Hematopoietic multipotent progenitor cell treated with erythropoietin and hydrocortisone succinate and interleukin-3 and kit ligand, for 4 days (in vitro differentiated cells): ENCODE data around the gene FXR1.
"Not testable (repeated sequence)": the region's sequence is repeated elsewhere in the genome, so short reads cannot be mapped to it uniquely, and the experiment has no call there.

Experiments used
- DNase-seq: peaks from one replicate; pipeline ENCODE4 v3.0.0-alpha.2; 2015

The FXR1 gene

GRCh38 chr3:180940826-180941225 is 28.4 kb downstream of the FXR1 start:
- DNase-seq: no peak

DNA sequence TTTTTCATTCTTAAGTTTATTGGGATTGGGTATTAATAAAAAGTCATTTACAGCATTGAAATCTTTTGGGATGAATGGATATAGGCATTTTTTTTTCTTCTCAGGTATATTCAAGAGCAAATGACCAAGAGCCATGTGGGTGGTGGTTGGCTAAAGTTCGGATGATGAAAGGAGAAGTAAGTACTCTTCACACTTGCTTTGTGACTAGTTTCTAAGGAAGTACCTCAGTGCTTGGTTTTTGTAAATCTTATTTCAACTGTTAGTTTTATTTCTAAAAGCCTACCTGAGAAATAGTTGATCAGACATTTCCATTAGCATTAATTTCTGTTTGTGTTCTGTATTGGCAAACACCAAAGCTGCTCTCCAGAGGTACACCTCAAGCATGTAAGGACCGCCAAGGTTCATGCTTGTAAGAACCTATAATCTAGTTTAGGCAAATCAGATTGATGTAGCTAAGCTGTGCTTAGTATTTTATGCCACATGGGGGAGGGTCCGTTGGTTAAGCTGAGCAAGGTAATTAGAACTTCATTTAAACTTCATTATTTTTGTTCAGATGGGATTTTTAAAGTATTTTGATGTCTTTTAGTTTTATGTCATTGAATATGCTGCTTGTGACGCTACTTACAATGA is 35.4 kb downstream of the FXR1 start:
- peak; percentile 15 for DNase-seq

- DNase-seq: no peak
Measured at GRCh38 chr3:180959691-180960090, 47.2 kb downstream of the FXR1 start.

DNA sequence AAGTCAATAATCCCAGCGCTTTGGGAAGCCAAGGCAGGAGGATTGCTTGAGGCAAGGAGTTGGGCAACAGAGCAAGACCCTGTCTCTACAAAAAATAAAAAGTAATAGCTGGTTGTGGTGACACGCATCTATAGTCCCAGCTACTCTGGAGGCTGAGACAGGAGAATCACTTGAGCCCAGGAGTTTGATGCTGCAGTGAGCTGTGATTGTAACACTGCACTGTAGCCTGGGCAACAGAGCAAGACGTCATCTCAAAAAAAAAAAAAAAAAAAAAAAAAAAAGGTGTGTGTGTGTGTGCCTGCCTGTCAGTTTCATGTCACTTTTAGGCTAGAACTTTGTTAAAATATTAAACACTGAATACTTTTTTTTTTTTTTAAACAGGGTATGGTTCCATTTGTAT is 48.6 kb downstream of the FXR1 start:
- DNase-seq: no peak

DNA sequence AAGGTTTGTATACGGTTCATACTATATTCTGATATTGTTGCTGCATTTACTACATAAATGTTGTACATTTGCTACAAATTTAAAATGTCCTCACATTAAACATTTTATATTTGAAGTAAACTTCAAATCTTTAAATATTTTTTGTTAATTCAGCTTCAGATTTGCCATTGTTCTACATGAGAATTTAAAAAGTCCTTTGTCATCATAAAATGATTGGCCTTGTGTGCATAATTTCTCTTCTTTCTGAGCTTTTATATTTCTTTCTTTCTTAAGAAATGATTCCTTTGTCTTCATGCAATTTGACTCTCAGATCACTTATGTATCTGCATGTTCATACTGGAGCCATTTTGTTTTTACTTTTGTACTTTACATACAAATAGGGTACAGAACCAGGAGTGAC is 49.1 kb downstream of the FXR1 start:
- no peak for DNase-seq

GRCh38 chr3:180962530-180962929 is 50.1 kb downstream of the FXR1 start:
- DNase-seq: no peak

DNA sequence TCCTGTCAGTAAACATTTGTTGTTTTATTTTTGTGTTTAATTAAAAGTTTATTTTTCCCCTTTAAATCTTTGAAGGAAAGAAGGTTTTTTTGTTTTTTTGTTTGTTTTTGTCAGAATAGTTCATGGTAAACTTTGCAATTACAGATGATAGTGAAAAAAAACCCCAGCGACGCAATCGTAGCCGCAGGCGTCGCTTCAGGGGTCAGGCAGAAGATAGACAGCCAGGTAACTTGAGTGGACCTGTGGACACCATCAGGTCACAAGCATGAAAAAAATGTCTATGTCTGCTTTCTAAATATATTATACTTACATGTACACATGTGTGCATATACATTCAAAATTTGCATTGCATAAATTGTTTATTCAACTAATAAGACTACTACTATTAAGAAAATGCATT is 58.5 kb downstream of the FXR1 start:
- DNase-seq: no peak

GRCh38 chr3:180973543-180973942 is 61.1 kb downstream of the FXR1 start:
- no peak for DNase-seq

DNA sequence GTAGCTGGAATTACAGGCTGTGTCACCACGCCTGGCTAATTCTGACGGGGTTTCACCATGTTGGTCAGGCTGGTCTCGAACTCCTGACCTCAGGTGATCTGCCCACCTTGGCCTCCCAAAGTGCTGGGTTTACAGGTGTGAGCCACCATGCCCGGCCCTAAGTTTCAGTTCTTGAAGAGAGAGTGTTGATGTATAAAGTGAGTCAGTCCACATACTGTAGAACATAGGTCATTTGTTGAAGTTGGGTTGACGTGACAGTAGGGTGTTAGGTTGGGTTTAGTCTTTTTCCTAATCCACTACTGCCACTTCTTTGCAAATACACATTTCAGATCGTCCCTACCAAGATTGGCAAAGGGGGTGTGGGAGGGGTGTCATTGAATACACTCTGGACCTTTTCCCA is 61.8 kb downstream of the FXR1 start:
- no peak for DNase-seq

DNA sequence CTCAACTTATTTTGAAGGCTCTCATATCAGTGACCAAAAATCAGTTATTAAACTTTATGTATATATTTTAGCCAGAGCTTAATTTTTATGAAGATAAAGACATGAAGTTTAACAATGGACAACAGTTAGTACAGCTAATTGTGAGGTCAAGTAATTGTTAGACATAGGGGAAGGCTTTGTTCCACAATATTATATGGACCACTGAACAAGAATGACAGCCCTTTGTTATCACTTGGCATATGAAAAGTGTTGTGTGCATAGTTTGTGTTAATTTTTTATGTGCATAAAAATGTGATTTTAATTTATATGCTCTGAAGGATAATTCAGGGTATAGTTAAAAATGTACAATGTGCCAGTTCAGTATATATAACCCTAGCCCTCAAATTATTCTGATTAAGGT is 65.0 kb downstream of the FXR1 start:
- DNase-seq: no peak

- DNase-seq: no peak
Measured at GRCh38 chr3:180979961-180980360, 67.5 kb downstream of the FXR1 start.

DNA sequence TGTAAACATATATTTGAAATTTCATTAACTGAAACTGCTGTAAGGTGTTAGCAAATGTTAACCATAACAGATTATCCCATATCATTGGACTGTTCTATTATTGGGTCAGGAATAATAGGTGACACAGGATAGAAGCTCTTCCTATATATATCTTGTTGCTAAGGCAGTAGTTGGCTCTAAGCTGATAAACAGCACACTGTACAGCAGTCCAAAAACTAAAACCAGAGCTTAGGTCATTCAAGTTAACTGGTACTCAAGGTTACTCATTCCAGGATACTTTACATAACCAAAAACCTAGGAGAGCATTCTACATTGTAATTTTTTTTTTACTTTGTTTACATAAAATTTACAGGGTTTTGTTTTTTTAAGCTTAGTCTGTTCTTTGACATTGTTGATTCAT is 68.1 kb downstream of the FXR1 start:
- no peak for DNase-seq

DNA sequence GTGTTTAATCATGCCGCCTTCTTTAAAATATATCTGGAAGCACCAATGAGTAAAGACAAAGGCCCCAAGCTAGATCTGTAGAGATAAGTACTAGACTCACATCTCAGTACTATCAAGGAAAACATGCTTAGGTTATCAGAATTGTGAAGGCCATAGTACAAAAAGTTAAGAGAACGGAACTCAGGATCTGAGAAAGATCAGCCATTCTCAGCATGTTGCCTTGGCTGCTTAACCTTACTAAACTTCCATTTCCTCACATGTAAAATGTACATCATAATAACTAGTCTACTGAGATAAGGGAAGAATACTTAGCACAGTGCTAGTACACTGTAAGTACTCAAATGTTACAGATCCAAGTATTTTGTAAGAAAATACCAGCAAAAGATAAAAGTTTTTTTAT is 69.4 kb downstream of the FXR1 start:
- no peak for DNase-seq

DNA sequence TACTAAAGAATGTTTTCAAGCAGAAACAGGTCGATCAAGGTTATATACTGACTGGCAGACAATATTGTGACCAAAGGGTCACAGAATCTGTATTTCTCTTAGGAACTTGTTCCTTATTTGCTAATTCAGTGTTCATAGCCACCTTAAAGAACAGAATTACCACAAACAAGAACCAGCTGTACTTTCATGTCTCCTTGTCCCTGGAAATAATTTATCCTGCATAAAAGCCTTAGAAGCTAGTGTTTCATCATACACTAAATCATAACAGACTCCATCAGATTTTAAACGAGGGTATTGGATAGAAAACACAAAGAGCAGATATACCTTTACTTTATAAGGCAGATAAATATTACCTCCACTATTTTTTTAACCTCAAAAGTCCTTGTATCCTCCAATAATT is 70.7 kb downstream of the FXR1 start:
- no peak for DNase-seq

DNA sequence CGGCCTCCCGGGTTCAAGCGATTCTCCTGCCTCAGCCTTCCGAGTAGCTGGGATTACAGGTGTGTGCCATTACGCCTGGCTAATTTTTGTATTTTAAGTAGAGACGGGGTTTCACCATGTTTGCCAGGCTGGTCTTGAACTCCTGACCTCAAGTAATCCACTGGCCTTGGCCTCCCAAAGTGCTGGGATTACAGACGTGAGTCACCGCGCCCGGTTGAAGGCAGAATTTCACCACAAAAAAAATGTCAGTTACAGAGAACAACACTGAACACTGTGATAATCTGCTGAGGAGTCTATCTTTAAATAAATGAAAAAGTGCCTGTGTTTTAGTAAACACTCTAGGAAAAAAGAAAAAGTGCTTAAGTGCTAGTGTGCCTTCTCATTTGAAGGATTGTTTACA is 73.9 kb downstream of the FXR1 start:
- not testable (repeated sequence) for DNase-seq

DNA sequence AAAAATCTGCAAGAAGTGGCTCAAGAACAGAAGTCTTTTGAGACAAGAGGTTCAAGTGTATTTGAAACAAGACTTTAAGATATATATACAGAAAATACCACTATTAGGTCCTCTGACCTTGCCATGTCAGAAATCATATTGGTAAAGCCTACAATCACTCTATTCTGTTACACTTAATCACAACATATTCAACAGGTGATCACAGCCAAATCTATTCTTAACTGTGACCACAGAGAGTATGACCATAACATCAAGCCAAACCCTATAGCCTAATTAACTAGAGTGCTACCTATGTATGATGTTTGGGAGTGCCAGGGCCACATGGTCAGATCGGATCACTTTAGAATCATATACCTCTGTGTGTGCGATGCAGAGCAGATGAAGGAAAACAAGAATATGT is 74.9 kb downstream of the FXR1 start:
- DNase-seq: no peak

DNA sequence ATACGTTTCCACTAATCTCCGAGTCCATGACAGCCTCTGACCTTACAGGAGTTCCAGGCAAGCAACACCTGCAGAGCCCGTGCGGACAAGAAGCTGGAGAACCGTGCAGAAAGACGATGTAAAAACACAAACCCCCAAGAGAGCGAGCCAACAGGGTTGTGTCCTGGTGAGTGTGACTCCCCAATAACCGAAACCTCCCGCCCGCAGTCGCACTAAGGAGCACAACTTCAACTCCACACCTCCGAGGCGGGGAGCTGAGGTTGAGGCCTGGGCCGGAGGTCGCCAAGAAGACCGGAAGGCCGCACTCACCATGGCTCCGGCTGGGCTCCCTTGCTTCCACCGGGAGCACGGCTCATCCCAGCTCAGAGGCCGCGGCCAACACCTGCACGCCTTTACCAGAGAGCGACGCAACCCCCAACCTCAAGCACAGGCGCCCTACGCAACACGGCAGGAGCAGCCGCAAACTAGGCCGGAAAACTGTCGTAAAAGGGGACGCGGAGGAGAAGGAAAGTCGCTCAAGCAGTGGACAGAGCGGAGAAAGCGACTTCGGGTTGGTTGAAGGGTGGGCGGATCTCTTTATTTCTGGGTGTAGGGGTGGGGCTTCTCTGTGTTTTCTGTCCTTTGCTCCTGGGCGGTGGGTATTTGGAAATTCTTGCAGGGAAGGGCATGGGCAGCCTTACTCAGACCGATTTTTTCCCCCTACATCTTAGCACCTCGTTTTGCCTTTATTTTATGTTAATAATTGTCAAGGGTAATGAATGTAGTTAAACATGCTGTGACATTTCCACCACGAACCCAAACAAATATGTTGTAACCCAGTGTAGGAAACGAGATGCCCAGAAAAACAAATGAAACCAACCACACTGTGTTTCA is 77.1 kb downstream of the FXR1 start, which contains the start of gene DNAJC19:
Gene DNAJC19, minus strand, starts transcription at position 446 of the 873 bp plus-strand sequence. Its CDS starts 134 bp downstream, at position 312.
- peak; percentile 98 for DNase-seq

DNA sequence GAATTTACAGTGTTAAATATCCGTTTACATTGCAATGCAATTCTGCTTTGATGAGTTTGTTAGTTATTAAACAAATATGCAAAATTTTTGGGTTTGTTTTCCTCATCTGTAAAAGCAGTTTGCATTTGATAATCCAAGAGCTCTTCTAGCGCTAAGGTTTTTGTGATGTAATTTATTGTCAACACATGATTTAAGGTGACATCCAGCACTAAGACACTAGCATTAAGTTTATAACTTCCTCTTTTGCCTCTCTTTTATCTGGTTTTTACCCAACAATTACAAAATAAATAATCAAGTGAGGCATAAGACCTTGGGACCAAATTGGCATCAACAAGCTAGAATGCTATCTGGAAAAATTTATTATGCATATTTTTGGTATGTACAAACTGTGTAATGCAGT is 78.0 kb downstream of the FXR1 start:
- peak; percentile 44 for DNase-seq

- DNase-seq: no peak
Measured at GRCh38 chr3:180996415-180996932, 84.0 kb downstream of the FXR1 start.

DNA sequence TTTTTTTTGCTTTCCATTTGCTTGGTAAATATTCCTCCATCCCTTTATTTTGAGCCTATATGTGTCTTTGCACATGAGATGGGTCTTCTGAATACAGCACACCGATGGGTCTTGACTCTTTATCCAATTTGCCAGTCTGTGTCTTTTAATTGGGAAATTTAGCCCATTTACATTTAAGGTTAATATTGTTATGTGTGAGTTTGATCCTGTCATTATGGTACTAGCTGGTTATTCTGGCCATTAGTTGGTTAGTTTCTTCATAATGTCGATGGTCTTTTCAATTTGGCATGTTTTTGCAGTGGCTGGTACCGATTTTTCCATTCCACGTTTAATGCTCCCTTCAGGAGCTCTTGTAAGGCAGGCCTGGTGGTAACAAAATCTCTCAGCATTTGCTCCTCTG is 89.9 kb downstream of the FXR1 start:
- DNase-seq: not testable (repeated sequence)

GRCh38 chr3:181003469-181003868 is 91.0 kb downstream of the FXR1 start:
- not testable (repeated sequence) for DNase-seq

- DNase-seq: no peak
Measured at GRCh38 chr3:181006541-181006940, 94.1 kb downstream of the FXR1 start.

- DNase-seq: no peak
Measured at GRCh38 chr3:181007262-181007661, 94.8 kb downstream of the FXR1 start.

DNA sequence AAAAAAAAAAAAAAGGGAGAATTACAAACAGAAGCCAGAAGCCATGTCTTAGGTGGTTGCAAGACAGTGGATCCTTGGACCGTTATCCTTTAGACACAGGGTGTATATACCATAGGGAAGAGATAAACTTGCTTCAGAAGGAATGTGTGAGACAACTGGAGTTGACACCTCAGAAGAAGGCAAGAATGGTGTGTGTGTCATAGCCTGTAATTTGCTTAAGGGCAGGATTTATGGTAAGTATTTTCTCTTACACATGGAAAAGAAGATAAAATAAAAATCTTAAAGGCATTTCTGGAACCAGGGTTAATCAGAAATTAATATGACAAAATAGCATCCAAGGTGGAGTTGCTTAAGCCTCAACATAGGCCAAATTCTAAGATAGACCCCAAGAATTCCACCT is 96.3 kb downstream of the FXR1 start:
- no peak for DNase-seq
